CD14-positive monocyte (primary cell): ENCODE results near the gene E2F7. TPM values are rescaled to one million over a fixed set of nuclear protein-coding genes. Genes with fewer than 3 reads are reported as not detected.

ENCODE experiments used
- DNase-seq, 3 donors: peaks; one replicate each; pipeline ENCODE4 v3.0.0-alpha.2; 2011 to 2022
- H2AFZ ChIP-seq: 2 replicates; pipeline ENCODE4 v1.6.0; 2012; ENCODE audit warnings: mild to moderate bottlenecking, low read depth, low read length, inconsistent platforms; ENCODE audit not compliant: insufficient read depth, poor library complexity, severe bottlenecking
- H3K27ac ChIP-seq, 2 donors: 1 replicate in 1 of 2; 2 replicates in 1 of 2; pipeline ENCODE4 v1.5.1; 2012 to 2013; ENCODE audit warnings: low read length in 2 of 2, control low read depth in 1 of 2, inconsistent platforms in 1 of 2, low read depth in 1 of 2, mild to moderate bottlenecking in 1 of 2
- H3K27me3 ChIP-seq, 2 donors: one replicate each; pipeline versions ENCODE4 v1.6.0 to v1.6.1; 2011 to 2013; ENCODE audit warnings: low read length in 2 of 2; ENCODE audit not compliant: control insufficient read depth in 2 of 2, insufficient read depth in 2 of 2
- H3K36me3 ChIP-seq, 2 donors: replicated peaks in 1 of 2; 1 replicate in 1 of 2; 2 replicates in 1 of 2; pipeline versions ENCODE4 v1.5.1 to v1.6.1; 2012 to 2013; ENCODE audit warnings: low read length in 2 of 2, control low read depth in 1 of 2, inconsistent platforms in 1 of 2, mild to moderate bottlenecking in 1 of 2; ENCODE audit not compliant: insufficient read depth in 2 of 2, control insufficient read depth in 1 of 2
- H3K4me1 ChIP-seq, 2 donors: 1 replicate in 1 of 2; 2 replicates in 1 of 2; pipeline versions ENCODE4 v1.5.1 to v1.6.1; 2012 to 2013; ENCODE audit warnings: low read length in 2 of 2, control low read depth in 1 of 2, inconsistent platforms in 1 of 2, mild to moderate bottlenecking in 1 of 2, moderate library complexity in 1 of 2; ENCODE audit not compliant: insufficient read depth in 2 of 2, control insufficient read depth in 1 of 2
- H3K4me2 ChIP-seq: replicated peaks from 2 replicates; pipeline ENCODE3; 2012; ENCODE audit warnings: low read length, moderate library complexity, mild to moderate bottlenecking; ENCODE audit not compliant: poor library complexity, severe bottlenecking; ENCODE audit errors: extremely low read depth
- H3K4me3 ChIP-seq, 3 experiments: fragments of 200-600 bp in 1 of 3; sonication (generic) in 1 of 3; replicated peaks in 1 of 3; 1 replicate in 2 of 3; 2 replicates in 1 of 3; pipeline ENCODE4 v1.5.1; 2011 to 2013; ENCODE audit warnings: low read length in 3 of 3, mild to moderate bottlenecking in 3 of 3, control low read depth in 2 of 3, low read depth in 2 of 3, inconsistent platforms in 1 of 3, moderate library complexity in 1 of 3
- H3K79me2 ChIP-seq: 2 replicates; pipeline ENCODE4 v1.6.0; 2012; ENCODE audit warnings: mild to moderate bottlenecking, control low read depth, inconsistent platforms, low read length, moderate library complexity; ENCODE audit not compliant: insufficient read depth
- H3K9ac ChIP-seq: 2 replicates; pipeline ENCODE4 v1.6.0; 2017; ENCODE audit warnings: low read length, mild to moderate bottlenecking; ENCODE audit not compliant: insufficient read depth, poor library complexity, severe bottlenecking
- H3K9me3 ChIP-seq, 2 donors: replicated peaks in 1 of 2; 1 replicate in 1 of 2; 2 replicates in 1 of 2; pipeline versions ENCODE4 v1.5.1 to v1.6.1; 2012 to 2013; ENCODE audit warnings: low read length in 2 of 2, control low read depth in 1 of 2; ENCODE audit not compliant: control insufficient read depth in 1 of 2, insufficient read depth in 1 of 2
- H4K20me1 ChIP-seq: 2 replicates; pipeline ENCODE4 v1.6.0; 2012; ENCODE audit warnings: mild to moderate bottlenecking, low read length, control low read depth, moderate library complexity; ENCODE audit not compliant: insufficient read depth
- H3K27ac Mint-ChIP-seq, 7 donors: one replicate each; pipeline ENCODE4 v1.8.0; 2020; ENCODE audit warnings: mild to moderate bottlenecking in 7 of 7, mixed read lengths in 7 of 7, moderate library complexity in 6 of 7, inconsistent platforms in 2 of 7
- H3K27me3 Mint-ChIP-seq, 3 donors: one replicate each; pipeline ENCODE4 v1.8.0; 2021 to 2022; ENCODE audit warnings: low read depth in 3 of 3, mild to moderate bottlenecking in 3 of 3, mixed read lengths in 3 of 3, moderate library complexity in 3 of 3, inconsistent platforms in 1 of 3
- H3K36me3 Mint-ChIP-seq, 2 donors: one replicate each; pipeline ENCODE4 v1.8.0; 2020; ENCODE audit warnings: mixed read lengths in 2 of 2, inconsistent platforms in 1 of 2, mild to moderate bottlenecking in 1 of 2
- H3K4me1 Mint-ChIP-seq: one replicate; pipeline ENCODE4 v1.8.0; 2020; ENCODE audit warnings: mild to moderate bottlenecking, mixed read lengths
- H3K4me3 Mint-ChIP-seq, 2 donors: one replicate each; pipeline ENCODE4 v1.8.0; 2020; ENCODE audit warnings: mild to moderate bottlenecking in 2 of 2, mixed read lengths in 2 of 2, moderate library complexity in 1 of 2
- H3K9me3 Mint-ChIP-seq, 7 donors: one replicate each; pipeline ENCODE4 v1.8.0; 2020 to 2022; ENCODE audit warnings: mixed read lengths in 7 of 7, mild to moderate bottlenecking in 6 of 7, moderate library complexity in 6 of 7, inconsistent platforms in 2 of 7
- WGBS: methylation state at CpG from one replicate; pipeline ENCODE4 v1.1.5; 2013; ENCODE audit warnings: missing lambda C conversion rate; ENCODE audit not compliant: insufficient coverage; 5-methylcytosine and 5-hydroxymethylcytosine counted together
- intact Hi-C, 2 donors: fragments of 100-400 bp; cut with micrococcal nuclease; formaldehyde crosslinking; loops; one replicate each; pipeline versions ENCODE4 v1.15.0 to v1.15.1; 2023
- polyA plus RNA-seq, 3 donors: library from polyadenylated mRNA; depleted of rRNA in 1 of 3; unstranded in 2 of 3; stranded (reverse) in 1 of 3; fragments of 300-500 nt in 2 of 3; fragments of >200 nt in 1 of 3; fragmentation: Illumina TruSeq in 2 of 3; gene quantifications; 1 replicate in 2 of 3; 2 replicates in 1 of 3; pipeline ENCODE4 v1.2.3, GENCODE V29; 2012 to 2021
- TF ChIP-seq, protein P1 (sequence below): fragments of 200-600 bp; IDR thresholded peaks from one replicate; pipeline ENCODE4 v1.8.0; 2022; ENCODE audit warnings: antibody characterized with exemption, mild to moderate bottlenecking

Gene E2F7
- polyA plus RNA-seq, 3 donors = not detected

DNA sequence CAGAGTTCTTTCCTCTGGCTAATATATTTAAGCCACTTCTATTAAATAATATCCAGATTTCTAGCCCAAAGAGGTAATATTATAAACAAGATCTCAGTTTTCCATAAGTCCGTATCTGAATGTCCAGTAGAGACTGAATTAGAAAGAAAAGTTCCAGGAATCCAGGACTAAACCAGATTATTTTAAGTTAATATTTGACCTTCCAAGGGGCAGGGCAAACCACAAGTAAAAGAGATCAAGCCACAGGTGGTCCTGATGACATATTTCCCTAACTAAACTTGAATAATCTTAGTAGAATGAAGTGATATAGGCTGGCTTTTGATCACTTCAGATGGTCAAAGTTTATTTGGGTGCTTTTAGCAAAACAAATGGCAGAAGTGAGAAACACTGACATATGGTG, 43.3 kb upstream of the E2F7 start:
- no peaks in the 10 kb centered on the region for H3K79me2 ChIP-seq
- H3K9ac ChIP-seq = no peak overlapping the region
- no peaks in the 10 kb centered on the region for H3K4me1 ChIP-seq
- no peaks in the 10 kb centered on the region for H3K27me3 ChIP-seq
- Mint-ChIP-seq H3K4me1 (no peaks in the 10 kb centered on the region), H3K36me3 (no peaks in the 10 kb centered on the region), H3K4me3 (no peak overlapping the region), H3K9me3 (peaks cover 3 to 8% (median 4%) of the 10 kb centered on the region in 7 donors), H3K27ac (no peak overlapping the region), H3K27me3 (peaks cover 0 to 4% (median 2%) of the 10 kb centered on the region in 3 donors)
- peaks cover 0 to 3% of the 10 kb centered on the region in 2 donors for H3K9me3 ChIP-seq
- intact Hi-C loops = no loop called here
- TF ChIP-seq, protein P1, sequence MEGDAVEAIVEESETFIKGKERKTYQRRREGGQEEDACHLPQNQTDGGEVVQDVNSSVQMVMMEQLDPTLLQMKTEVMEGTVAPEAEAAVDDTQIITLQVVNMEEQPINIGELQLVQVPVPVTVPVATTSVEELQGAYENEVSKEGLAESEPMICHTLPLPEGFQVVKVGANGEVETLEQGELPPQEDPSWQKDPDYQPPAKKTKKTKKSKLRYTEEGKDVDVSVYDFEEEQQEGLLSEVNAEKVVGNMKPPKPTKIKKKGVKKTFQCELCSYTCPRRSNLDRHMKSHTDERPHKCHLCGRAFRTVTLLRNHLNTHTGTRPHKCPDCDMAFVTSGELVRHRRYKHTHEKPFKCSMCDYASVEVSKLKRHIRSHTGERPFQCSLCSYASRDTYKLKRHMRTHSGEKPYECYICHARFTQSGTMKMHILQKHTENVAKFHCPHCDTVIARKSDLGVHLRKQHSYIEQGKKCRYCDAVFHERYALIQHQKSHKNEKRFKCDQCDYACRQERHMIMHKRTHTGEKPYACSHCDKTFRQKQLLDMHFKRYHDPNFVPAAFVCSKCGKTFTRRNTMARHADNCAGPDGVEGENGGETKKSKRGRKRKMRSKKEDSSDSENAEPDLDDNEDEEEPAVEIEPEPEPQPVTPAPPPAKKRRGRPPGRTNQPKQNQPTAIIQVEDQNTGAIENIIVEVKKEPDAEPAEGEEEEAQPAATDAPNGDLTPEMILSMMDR = no peak
- H4K20me1 ChIP-seq = no peaks in the 10 kb centered on the region
- H3K4me2 ChIP-seq = no peak overlapping the region
- no peak overlapping the region for H3K27ac ChIP-seq
- no peak overlapping the region for H2AFZ ChIP-seq
- no peaks in the 10 kb centered on the region for H3K36me3 ChIP-seq
- DNase-seq = no peak
- WGBS = no CpG with 5 or more reads among the region's 1 CpG
- no peak overlapping the region for H3K4me3 ChIP-seq

GRCh38 chr12:77107121-77107520, 41.8 kb upstream of the E2F7 start:
- Histone ChIP-seq H4K20me1 (no peaks in the 10 kb centered on the region), H3K27ac (no peak overlapping the region), H2AFZ (no peak overlapping the region), H3K36me3 (no peaks in the 10 kb centered on the region), H3K27me3 (no peaks in the 10 kb centered on the region), H3K4me1 (no peaks in the 10 kb centered on the region), H3K9ac (no peak overlapping the region), H3K9me3 (peaks cover 0 to 3% of the 10 kb centered on the region in 2 donors), H3K4me2 (no peak overlapping the region), H3K79me2 (no peaks in the 10 kb centered on the region), H3K4me3 (no peak overlapping the region)
- TF ChIP-seq, protein P1 = no peak
- Mint-ChIP-seq H3K4me3 (peak overlapping the region in 1 of 2 donors; percentile 22), H3K27ac (peak overlapping the region in 1 of 7 donors; percentile 1), H3K9me3 (peaks cover 0 to 8% (median 4%) of the 10 kb centered on the region in 7 donors), H3K27me3 (peaks cover 0 to 2% (median 2%) of the 10 kb centered on the region in 3 donors), H3K4me1 (no peaks in the 10 kb centered on the region), H3K36me3 (no peaks in the 10 kb centered on the region)
- intact Hi-C loops = no loop called here
- DNase-seq = no peak
- WGBS = 77% methylated on average over 2 of the region's 2 CpGs
